Stromal cell of bone marrow (primary cell): ENCODE measurements around the gene POLRMT.
"Not testable (repeated sequence)": the region's sequence is repeated elsewhere in the genome, so short reads cannot be mapped to it uniquely, and the experiment has no call there.

Source experiments
- DNase-seq: peaks from one replicate; pipeline ENCODE4 v3.0.0-alpha.2; 2012; ENCODE audit warnings: low read depth

POLRMT gene

GRCh38 chr19:593505-593904 is 39.8 kb downstream of the POLRMT start:
- no peak for DNase-seq

- no peak for DNase-seq
These were observed 40.3 kb downstream of the POLRMT start for GRCh38 chr19:593055-593454.

- no peak for DNase-seq
These were observed 41.2 kb downstream of the POLRMT start for GRCh38 chr19:592101-592500.

GRCh38 chr19:591099-591958 is 42.0 kb downstream of the POLRMT start:
- no peak for DNase-seq

GRCh38 chr19:590750-591098 is 42.6 kb downstream of the POLRMT start:
- DNase-seq = no peak

GRCh38 chr19:590396-590745 is 43.0 kb downstream of the POLRMT start:
- DNase-seq = no peak

GRCh38 chr19:589693-590395 is 43.5 kb downstream of the POLRMT start, which contains the start of gene HCN2:
Gene HCN2, plus strand, starts transcription at chr19:589881. Its CDS starts 65 bp downstream, at chr19:589946.
- no peak for DNase-seq

GRCh38 chr19:588741-589692 is 44.3 kb downstream of the POLRMT start:
- DNase-seq = no peak

- DNase-seq = no peak
These were observed 45.1 kb downstream of the POLRMT start for GRCh38 chr19:588093-588740.

GRCh38 chr19:585551-586110 is 47.7 kb downstream of the POLRMT start:
- no peak for DNase-seq

GRCh38 chr19:585146-585545 is 48.2 kb downstream of the POLRMT start:
- DNase-seq = not testable (repeated sequence)

- no peak for DNase-seq
These were observed 48.9 kb downstream of the POLRMT start for GRCh38 chr19:584240-585001.

- DNase-seq = no peak
These were observed 49.4 kb downstream of the POLRMT start for GRCh38 chr19:583968-584239.

- DNase-seq = no peak
These were observed 50.0 kb downstream of the POLRMT start for GRCh38 chr19:583198-583967.

GRCh38 chr19:582497-583197 is 50.7 kb downstream of the POLRMT start:
- no peak for DNase-seq

GRCh38 chr19:581399-582111 is 51.8 kb downstream of the POLRMT start:
- DNase-seq = no peak

GRCh38 chr19:580274-580835 is 53.0 kb downstream of the POLRMT start:
- no peak for DNase-seq

- DNase-seq = no peak
These were observed 53.5 kb downstream of the POLRMT start for GRCh38 chr19:579842-580155.
